ENCODE results near the gene DPYD.

The DPYD gene

DNA sequence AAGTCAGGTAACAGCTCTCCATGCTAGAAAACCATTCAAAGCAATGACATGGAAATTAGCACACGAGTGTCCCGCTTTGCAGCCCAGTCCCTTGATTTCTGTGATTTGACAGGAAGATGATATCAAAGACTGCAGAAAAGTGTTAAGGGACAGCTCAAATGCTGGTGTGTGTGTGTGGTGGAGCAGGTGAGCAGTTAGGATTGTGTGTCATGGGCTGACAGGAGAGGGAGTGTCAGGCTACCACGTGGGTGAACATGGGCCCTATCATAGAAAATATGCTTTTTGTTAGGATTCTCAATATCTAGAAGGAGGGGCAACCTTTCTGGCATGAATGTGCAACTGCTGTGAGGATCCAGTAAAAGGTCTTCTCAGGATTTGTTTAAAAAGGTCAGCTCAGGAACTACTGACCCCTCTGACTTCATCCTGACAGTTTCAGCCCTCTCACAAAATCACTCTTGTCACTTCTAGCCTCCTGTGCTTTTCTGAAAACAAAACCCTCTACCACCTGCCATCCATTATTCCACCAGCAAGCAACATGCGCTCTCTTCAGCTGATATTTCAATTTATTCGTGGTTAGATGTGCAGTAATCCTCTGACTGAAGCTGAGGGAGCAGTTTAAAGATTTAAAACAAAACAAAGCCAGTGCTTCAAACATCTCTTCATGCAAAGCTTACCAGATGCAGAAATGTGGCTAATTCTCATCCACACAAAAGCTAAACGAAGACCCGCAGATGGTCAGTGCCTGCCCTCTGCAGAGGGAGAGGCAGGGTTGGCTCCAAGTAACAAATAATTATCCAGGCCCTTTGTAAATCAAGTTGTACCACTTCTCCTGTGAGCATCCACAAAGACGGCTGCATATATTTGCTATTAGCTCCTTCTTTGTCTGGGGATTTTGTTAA is 801.3 kb downstream of the DPYD start:
- no peak overlapping the region for H3K4me3 ChIP-seq (ENCODE audit: low read depth, low read length)
- in situ Hi-C loops (cut with HindIII; ENCODE audit: low sequenced_read_pairs), result no loop called here
- no peak for DNase-seq (ENCODE audit: low read depth, low spot score)
- TF ChIP-seq, protein P1, sequence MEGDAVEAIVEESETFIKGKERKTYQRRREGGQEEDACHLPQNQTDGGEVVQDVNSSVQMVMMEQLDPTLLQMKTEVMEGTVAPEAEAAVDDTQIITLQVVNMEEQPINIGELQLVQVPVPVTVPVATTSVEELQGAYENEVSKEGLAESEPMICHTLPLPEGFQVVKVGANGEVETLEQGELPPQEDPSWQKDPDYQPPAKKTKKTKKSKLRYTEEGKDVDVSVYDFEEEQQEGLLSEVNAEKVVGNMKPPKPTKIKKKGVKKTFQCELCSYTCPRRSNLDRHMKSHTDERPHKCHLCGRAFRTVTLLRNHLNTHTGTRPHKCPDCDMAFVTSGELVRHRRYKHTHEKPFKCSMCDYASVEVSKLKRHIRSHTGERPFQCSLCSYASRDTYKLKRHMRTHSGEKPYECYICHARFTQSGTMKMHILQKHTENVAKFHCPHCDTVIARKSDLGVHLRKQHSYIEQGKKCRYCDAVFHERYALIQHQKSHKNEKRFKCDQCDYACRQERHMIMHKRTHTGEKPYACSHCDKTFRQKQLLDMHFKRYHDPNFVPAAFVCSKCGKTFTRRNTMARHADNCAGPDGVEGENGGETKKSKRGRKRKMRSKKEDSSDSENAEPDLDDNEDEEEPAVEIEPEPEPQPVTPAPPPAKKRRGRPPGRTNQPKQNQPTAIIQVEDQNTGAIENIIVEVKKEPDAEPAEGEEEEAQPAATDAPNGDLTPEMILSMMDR (IDR thresholded peaks at IDR 0.05; ENCODE audit: low read depth, low read length), result no peak

DNA sequence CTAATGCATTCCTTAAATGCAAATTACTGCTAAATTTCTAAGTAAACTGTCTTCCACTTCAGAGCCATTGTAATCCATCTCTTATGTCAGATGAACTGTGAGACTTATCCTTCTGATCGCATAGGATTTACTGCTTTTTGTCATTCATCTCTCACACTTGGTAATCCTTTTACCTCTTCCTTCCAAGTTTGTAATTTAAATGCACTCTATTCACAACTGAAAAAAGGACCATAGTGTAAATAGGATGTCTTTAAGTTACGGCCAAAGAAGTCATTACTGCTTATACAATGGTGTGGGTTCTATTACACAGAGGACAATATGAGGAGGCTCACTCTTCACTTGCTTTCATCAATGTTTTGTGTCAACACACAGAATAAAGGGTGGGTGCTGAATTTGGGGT is 806.0 kb downstream of the DPYD start:
- no peak for DNase-seq (ENCODE audit: low read depth, low spot score)
- H3K4me3 ChIP-seq (ENCODE audit: low read depth, low read length), result no peak overlapping the region
- in situ Hi-C loops (cut with HindIII; ENCODE audit: low sequenced_read_pairs), result no loop called here
- TF ChIP-seq, protein P1 (IDR thresholded peaks at IDR 0.05; ENCODE audit: low read depth, low read length), result no peak

DNA sequence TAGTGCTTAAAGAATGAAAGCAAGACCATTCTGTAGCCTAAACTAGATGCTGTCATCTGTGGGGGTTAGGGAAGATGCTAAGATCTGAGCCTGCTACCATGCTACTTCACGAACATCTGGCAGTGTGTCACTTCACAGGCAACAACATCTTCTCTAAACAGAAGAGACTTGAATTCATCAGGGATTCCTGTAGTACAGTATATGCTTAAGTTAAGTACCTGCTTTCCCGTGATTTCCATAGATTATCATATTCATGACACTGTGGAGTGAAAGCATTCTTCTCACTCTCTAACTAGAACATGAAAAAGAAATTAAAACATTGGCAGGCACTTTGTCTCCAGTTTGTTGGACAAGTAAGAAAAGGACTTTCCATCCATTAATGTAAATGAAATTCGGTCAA is 808.4 kb downstream of the DPYD start:
- no peak overlapping the region for H3K4me3 ChIP-seq (ENCODE audit: low read depth, low read length)
- TF ChIP-seq, protein P1 (IDR thresholded peaks at IDR 0.05; ENCODE audit: low read depth, low read length), result no peak
- in situ Hi-C loops (cut with HindIII; ENCODE audit: low sequenced_read_pairs), result no loop called here
- no peak for DNase-seq (ENCODE audit: low read depth, low spot score)

DNA sequence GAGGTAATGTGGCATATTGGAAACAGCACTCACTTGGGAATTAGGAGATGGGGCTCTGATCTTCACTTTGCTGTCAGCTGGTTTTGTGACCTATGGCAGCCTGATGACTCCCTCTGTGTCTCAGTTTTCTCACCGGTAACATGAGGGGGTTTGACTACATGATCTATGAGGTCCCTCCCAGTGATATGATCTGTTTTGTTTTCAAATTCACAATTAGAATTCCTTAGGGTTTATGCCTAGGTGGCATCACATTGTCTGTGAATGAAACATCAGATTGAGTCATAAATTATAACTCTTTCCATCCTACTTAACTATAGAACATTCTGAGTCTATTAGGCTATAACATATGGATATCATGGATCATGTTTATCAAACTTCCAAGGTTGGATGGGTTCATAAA is 812.7 kb downstream of the DPYD start:
- no peak overlapping the region for H3K4me3 ChIP-seq (ENCODE audit: low read depth, low read length)
- TF ChIP-seq, protein P1 (IDR thresholded peaks at IDR 0.05; ENCODE audit: low read depth, low read length), result no peak
- DNase-seq (ENCODE audit: low read depth, low spot score), result no peak
- in situ Hi-C loops (cut with HindIII; ENCODE audit: low sequenced_read_pairs), result no loop called here

DNA sequence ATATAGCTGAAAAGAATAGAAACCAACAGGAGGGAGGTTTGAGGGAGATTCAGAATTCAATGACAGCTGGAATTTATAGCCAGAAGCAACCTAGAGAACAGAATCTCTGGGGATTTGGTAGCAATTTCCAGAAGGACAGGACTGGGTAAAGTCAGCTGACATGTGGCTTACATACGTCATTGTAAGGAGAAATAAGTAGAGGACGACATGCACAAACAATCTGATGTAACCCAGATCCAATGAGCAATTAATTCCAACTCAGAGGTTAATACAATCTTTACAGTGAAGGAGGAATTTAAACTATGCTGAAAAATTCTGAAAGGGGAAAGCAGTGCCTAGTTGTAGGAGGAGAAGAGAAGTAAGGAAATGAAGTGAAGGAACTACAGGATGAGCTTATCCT is 815.3 kb downstream of the DPYD start:
- DNase-seq (ENCODE audit: low read depth, low spot score), result no peak
- no peak overlapping the region for H3K4me3 ChIP-seq (ENCODE audit: low read depth, low read length)
- in situ Hi-C loops (cut with HindIII; ENCODE audit: low sequenced_read_pairs), result no loop called here
- TF ChIP-seq, protein P1 (IDR thresholded peaks at IDR 0.05; ENCODE audit: low read depth, low read length), result no peak

DNA sequence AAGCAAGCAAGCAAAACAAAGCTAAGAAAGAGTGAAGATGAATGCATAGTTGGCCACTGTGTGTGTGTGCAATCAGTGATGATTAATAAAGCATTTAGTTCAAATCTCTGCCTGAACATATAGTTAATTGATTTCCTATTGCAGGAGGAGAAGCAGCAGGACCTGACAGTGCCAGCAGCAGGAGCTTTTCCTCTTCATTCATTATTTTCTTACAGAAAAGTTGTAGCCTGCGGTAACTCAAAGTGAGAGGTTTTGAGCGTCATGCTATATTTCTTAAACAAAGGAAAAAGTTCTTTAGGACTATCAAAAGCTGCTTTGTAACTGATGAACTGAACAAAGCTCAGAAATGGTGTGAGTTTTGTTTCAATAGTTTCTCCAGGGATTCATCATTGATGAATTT is 819.3 kb downstream of the DPYD start:
- in situ Hi-C loops (cut with HindIII; ENCODE audit: low sequenced_read_pairs), result no loop called here

More for the DNA sequence above, 819.3 kb downstream of the DPYD start:
- no peak overlapping the region for H3K4me3 ChIP-seq (ENCODE audit: low read depth, low read length)
- DNase-seq (ENCODE audit: low read depth, low spot score), result no peak
- TF ChIP-seq, protein P1 (IDR thresholded peaks at IDR 0.05; ENCODE audit: low read depth, low read length), result no peak
